Measurements from ENCODE around the gene RAB4B. TPM values are rescaled to one million over a fixed set of nuclear protein-coding genes. Genes with fewer than 3 reads are reported as not detected.

Gene RAB4B
- total RNA-seq, 1 donor from 2014 or later: 12.9 TPM

- H3K9me3 Mint-ChIP-seq: no peaks in the 10 kb centered on the region
- no peaks in the 10 kb centered on the region for H3K27me3 ChIP-seq
- peaks cover 26% of the 10 kb centered on the region for H3F3A ChIP-seq (ENCODE audit: low read depth)
- peaks cover 10% of the 10 kb centered on the region for H3K36me3 Mint-ChIP-seq
- no peak within 1 kb of the TSS for H3K27ac ChIP-seq
- peak within 1 kb of the TSS; percentile 75 for H3K4me3 Mint-ChIP-seq
- peaks cover 18% of the 10 kb centered on the region for H3K4me1 Mint-ChIP-seq
- H3K36me3 ChIP-seq: no peaks in the 10 kb centered on the region
- peaks cover 4% of the 10 kb centered on the region for H3K4me1 ChIP-seq
- TF ChIP-seq EZH2phosphoT487 (IDR thresholded peaks at IDR 0.05): no peak
- TF ChIP-seq CTCF (IDR thresholded peaks at IDR 0.05): no peak
- no peak for TF ChIP-seq EZH2 (IDR thresholded peaks at IDR 0.05)
- H3K27ac Mint-ChIP-seq: no peak within 1 kb of the TSS
- H4K20me1 ChIP-seq (ENCODE audit: low read depth): no peaks in the 10 kb centered on the region
- no peak within 1 kb of the TSS for H3K4me3 ChIP-seq
- H3K79me2 ChIP-seq (ENCODE audit: low read depth): no peaks in the 10 kb centered on the region
- H3K27me3 Mint-ChIP-seq (ENCODE audit: insufficient read depth, low read depth): peaks cover 2% of the 10 kb centered on the region
- no peaks in the 10 kb centered on the region for H3K9me3 ChIP-seq (ENCODE audit: low read depth)
- H2AFZ ChIP-seq (replicated peaks): no peak within 1 kb of the TSS
- H3K4me2 ChIP-seq: no peak within 1 kb of the TSS
- no peak within 1 kb of the TSS for H3K9ac ChIP-seq
- DNase-seq (ENCODE audit: low spot score): no peak
These were observed 3.0 kb upstream of the RAB4B start, which contains the start of gene MIA for GRCh38 chr19:40774916-40775631. TSS of gene MIA (plus strand) at chr19:40775521. CDS start at chr19:40775543, 22 bp downstream.

DNA sequence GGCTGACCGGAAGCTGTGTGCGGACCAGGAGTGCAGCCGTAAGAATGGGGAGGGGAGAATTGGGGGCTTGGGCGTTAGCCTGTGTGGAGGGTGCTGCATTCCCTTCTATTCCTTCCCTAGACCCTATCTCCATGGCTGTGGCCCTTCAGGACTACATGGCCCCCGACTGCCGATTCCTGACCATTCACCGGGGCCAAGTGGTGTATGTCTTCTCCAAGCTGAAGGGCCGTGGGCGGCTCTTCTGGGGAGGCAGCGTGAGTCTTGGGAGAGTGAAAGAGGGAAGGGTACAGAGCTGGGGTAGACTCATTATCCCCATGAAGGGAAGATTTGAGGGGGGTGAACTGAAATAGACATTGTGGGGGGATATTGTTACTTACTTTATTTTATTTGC is 2.4 kb upstream of the RAB4B start:
- Histone ChIP-seq H3K36me3 (no peaks in the 10 kb centered on the region), H3K9me3 (ENCODE audit: low read depth) (no peaks in the 10 kb centered on the region), H3F3A (ENCODE audit: low read depth) (peaks cover 26% of the 10 kb centered on the region), H3K27ac (no peak overlapping the region), H3K4me3 (no peak overlapping the region), H4K20me1 (ENCODE audit: low read depth) (no peaks in the 10 kb centered on the region), H3K79me2 (ENCODE audit: low read depth) (no peaks in the 10 kb centered on the region), H3K4me1 (peaks cover 4% of the 10 kb centered on the region), H2AFZ (replicated peaks) (no peak overlapping the region), H3K4me2 (no peak overlapping the region), H3K27me3 (no peaks in the 10 kb centered on the region), H3K9ac (no peak overlapping the region)
- peaks cover 2% of the 10 kb centered on the region for H3K27me3 Mint-ChIP-seq (ENCODE audit: insufficient read depth, low read depth)
- peaks cover 18% of the 10 kb centered on the region for H3K4me1 Mint-ChIP-seq
- DNase-seq (ENCODE audit: low spot score): no peak
- H3K27ac Mint-ChIP-seq: no peak overlapping the region
- peaks cover 7% of the 10 kb centered on the region for H3K36me3 Mint-ChIP-seq
- H3K9me3 Mint-ChIP-seq: no peaks in the 10 kb centered on the region
- peak overlapping the region; percentile 75 for H3K4me3 Mint-ChIP-seq
- TF ChIP-seq CTCF (IDR thresholded peaks at IDR 0.05): no peak
- TF ChIP-seq EZH2 (IDR thresholded peaks at IDR 0.05): no peak
- no peak for TF ChIP-seq EZH2phosphoT487 (IDR thresholded peaks at IDR 0.05)

DNA sequence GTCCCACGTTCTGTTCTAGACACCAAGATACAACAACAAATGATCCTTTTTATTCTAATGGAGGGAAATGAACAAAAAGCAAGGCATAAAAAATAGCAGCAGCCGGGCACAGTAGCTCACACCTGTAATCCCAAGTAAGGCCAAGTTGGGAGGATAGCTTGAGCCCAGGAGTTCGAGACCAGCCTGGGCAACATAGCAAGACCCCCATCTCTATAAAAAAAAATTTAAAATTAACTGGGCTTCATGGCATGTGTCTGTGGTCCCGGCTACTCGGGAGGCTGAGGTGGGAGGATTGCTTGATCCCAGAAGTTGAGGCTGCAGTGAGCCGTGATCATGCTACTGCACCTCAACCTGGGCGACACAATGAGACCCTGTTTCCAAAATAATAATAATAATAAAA is 1.7 kb upstream of the RAB4B start:
- peak overlapping the region; percentile 85 for H3K4me3 Mint-ChIP-seq
- Histone ChIP-seq H2AFZ (replicated peaks) (no peak overlapping the region), H3K4me2 (no peak overlapping the region), H3F3A (ENCODE audit: low read depth) (peaks cover 26% of the 10 kb centered on the region), H4K20me1 (ENCODE audit: low read depth) (no peaks in the 10 kb centered on the region), H3K27me3 (no peaks in the 10 kb centered on the region), H3K9me3 (ENCODE audit: low read depth) (no peaks in the 10 kb centered on the region), H3K36me3 (no peaks in the 10 kb centered on the region), H3K9ac (no peak overlapping the region), H3K79me2 (ENCODE audit: low read depth) (no peaks in the 10 kb centered on the region), H3K4me3 (no peak overlapping the region), H3K4me1 (peaks cover 4% of the 10 kb centered on the region), H3K27ac (no peak overlapping the region)
- peaks cover 4% of the 10 kb centered on the region for H3K27me3 Mint-ChIP-seq (ENCODE audit: insufficient read depth, low read depth)
- H3K27ac Mint-ChIP-seq: no peak overlapping the region
- no peak for DNase-seq (ENCODE audit: low spot score)
- H3K36me3 Mint-ChIP-seq: peaks cover 2% of the 10 kb centered on the region
- H3K4me1 Mint-ChIP-seq: peaks cover 18% of the 10 kb centered on the region
- no peaks in the 10 kb centered on the region for H3K9me3 Mint-ChIP-seq
- TF ChIP-seq CTCF (IDR thresholded peaks at IDR 0.05): no peak
- no peak for TF ChIP-seq EZH2phosphoT487 (IDR thresholded peaks at IDR 0.05)
- TF ChIP-seq EZH2 (IDR thresholded peaks at IDR 0.05): no peak

All from neural progenitor cell (in vitro differentiated cells).